GM18951 (cell line): ENCODE results near the gene ANKRD16.
"Not testable (repeated sequence)": the region's sequence is repeated elsewhere in the genome, so short reads cannot be mapped to it uniquely, and the experiment has no call there.

Source experiments
- POLR2A ChIP-seq: IDR thresholded peaks from 4 replicates; pipeline ENCODE4 v1.6.1; 2011; ENCODE audit warnings: mild to moderate bottlenecking; ENCODE audit not compliant: insufficient read length, insufficient read depth; ENCODE audit errors: extremely low read depth
- in situ Hi-C: fragments of 300-500 bp; cut with MboI; formaldehyde crosslinking; loops from one replicate; pipeline ENCODE4 v1.12.0; 2022; ENCODE audit warnings: low sequenced_read_pairs, mixed read lengths, inconsistent platforms; ENCODE audit not compliant: unreplicated experiment

The ANKRD16 gene

DNA sequence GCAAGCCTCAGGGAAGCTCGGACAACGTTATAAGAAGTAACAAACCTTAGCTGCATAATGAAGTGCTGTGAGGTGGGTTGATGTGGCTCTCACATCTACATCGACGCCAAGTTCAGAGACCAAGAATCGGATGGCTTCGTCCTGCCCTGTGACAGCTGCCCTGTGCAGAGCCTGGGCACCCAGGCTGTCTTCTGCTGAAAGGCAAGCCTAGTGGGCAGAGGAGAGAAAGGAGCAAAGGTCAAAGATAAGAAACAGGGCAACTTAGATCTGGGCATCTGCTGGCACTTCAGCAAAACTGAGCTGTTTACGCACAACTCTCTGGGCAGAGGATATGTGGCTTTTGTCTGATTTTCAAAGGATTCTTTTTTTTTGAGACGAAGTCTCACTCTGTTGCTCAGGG, 6.7 kb downstream of the ANKRD16 start:
- in situ Hi-C loops: loop anchor here (25.0 kb wide), 1 partner anchor 446 kb away; no protein-coding TSS in a partner anchor
- TF ChIP-seq POLR2A: no peak

DNA sequence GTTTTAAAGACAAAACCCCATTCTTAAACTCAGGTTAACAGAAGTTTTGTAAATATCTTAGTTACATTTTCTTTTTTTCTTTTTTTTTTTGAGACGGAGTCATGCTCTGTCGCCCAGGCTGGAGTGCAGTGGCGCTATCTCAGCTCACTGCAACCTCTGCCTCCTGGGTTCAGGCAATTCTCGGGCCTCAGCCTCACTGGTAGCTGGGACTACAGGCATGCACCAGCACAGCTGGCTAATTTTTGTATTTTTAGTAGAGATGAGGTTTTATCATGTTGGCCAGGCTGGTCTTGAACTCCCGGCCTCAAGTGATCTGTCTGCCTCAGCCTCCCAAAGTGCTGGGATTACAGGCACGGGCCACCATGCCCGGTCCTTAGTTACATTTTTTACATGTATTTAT, 12.7 kb downstream of the ANKRD16 start:
- in situ Hi-C loops: loop anchor here (25.0 kb wide), 1 partner anchor 440 kb away; no protein-coding TSS in a partner anchor

DNA sequence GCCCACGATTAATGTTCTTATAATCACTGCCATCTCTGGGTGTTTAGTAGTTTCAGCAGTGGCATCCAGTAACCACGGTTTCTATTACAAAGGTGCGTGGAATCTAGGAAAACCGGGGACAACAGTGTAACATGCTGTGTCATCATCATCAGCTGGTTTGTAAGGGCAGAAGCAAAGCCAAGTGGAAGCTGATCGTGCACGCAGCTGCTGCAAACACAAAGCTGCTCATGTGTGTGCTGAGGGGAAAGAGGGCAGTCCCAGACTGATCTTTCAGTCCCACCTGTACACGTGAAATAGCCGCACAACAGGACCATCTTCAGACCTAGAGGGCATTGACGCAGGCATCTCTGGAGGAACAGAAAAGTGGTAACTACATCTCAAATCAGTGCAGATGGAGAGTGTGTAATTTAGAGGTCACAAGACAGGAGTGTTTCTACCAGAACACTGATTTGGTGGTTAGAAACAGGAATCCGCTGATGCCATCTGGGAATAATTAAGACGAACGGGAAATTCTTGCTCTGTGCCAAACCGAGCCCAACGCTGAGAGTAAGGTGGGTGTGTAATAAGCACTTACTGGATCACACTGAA, 13.4 kb downstream of the ANKRD16 start:
- no peak for TF ChIP-seq POLR2A
- in situ Hi-C loops: loop anchor here (25.0 kb wide), 1 partner anchor 439 kb away; no protein-coding TSS in a partner anchor

DNA sequence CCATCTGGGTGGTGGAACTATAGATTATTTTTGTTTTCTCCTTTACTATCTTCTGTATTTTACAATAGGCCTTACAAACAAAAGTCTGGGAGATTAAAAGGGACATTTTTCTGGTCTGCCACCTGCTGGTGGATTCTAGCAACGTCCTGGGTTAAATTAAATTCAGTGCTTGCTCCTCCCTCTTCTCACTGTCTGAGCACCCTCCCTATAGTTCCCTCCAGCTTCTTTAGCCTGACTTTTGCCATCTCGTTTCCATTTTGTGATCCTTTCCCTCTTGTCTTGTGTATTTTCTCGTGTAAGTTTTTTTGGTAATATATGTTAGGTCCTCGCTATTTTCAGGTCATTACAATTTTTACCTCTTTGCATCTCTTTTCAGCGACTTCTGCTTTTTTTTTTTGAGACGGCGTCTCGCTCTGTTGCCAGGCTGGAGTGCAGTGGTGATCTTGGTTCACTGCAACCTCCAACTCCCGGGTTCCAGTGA, 16.1 kb downstream of the ANKRD16 start:
- TF ChIP-seq POLR2A: no peak
- in situ Hi-C loops: no loop called here

DNA sequence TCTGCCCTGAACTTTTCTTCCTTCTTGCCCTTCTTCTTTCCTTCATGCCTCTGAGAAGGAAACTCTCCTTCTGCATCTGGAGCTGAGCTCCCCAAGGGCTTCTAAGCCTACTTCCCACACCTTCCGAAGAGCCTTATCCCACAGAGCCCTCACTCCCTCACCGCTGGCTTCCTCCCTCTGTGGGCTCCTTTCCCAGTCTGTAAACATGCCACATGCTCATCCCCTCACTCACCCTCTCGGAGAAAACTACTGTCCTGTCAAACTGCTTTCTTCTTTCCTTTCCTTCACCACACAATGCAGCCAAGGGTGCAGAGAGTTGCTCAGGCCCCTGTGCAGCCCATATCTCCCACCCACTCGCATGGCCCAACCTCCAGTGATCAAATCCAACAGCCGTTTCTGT, 18.1 kb downstream of the ANKRD16 start:
- in situ Hi-C loops: no loop called here
- TF ChIP-seq POLR2A: no peak

DNA sequence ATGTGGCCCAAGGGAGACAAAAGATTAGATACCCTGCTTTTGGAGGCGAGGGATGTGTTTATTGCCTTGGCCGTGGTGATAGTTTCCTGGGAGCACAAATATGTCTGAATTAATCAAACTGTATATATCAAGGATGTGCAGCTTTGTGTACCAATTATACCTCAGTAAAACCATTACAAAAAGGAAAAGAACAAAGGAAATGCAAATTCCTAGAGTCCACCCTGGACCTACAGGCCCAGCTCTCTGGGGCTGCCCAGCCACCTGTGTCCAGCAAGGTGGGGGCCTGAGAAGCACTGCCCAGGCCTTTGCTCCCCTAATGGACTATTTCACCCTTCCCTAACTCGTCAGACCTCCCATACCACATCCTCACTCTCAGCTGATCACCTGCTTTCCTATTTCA, 20.5 kb downstream of the ANKRD16 start:
- TF ChIP-seq POLR2A: no peak
- in situ Hi-C loops: no loop called here

DNA sequence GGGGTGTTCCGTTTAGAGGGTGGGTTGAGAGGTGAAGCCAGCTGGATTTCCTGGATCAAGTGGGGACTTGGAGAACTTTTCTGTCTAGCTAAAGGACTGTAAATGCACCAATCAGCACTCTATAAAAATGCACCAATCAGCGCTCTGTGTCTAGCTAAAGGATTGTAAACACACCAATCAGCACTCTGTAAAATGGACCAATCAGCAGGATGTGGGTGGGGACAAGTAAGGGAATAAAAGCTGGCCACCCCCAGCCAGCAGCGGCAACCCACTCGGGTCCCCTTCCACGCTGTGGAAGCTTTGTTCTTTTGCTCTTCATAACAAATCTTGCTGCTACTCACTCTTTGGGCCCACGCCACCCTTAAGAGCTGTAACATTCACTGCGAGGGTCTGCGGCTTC, 21.3 kb downstream of the ANKRD16 start:
- in situ Hi-C loops: not testable (repeated sequence)

DNA sequence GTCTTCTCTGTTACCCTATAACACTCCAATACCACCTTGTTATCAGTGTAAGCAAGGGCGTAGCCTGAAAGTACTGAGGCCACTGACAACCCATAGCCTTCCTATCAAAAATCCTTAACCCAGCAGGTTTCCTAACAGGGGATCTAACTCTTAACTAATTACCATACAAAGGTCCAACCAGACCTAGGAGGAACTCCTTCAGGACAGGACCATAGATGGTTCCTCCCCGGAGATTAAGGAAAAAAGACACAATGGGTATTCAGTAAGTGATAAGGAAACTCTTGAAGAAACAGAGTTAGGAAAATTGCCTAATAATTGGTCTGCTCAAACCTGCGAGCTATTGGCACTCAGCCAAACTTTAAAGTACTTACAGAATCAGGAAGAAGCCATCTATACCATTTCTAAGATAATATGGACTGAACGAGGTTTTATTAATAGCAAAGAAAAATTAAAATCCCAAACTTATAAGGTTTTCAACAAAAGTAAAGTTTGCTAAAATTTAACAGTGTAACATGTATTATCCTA, 22.5 kb downstream of the ANKRD16 start:
- in situ Hi-C loops: not testable (repeated sequence)

DNA sequence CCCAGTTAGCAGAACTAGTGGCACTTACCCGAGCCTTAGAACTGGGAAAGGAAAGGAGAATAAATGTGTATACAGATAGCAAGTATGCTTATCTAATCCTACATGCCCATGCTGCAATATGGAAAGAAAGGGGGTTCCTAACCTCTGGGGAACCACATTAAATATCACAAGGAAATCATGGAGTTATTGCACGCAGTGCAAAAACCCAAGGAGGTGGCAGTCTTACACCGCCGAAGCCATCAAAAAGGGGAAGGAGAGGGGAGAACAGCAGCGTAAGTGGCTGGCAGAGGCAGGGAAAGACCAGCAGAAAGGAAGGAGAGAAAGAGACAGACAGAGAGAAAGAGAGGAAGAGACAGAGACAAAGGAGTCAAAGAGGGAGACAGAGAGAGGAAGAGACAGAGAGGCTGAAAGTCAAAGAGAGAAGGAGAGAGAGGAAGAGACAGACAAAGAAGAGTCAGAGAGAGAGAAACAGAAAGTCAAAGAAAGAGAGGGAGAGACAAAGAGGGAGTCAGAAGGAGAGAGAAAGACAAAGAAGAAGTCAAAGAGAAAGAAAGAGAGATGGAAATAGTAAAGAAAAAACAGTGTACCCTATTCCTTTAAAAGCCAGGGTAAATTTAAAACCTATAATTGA, 23.1 kb downstream of the ANKRD16 start:
- in situ Hi-C loops: not testable (repeated sequence)

DNA sequence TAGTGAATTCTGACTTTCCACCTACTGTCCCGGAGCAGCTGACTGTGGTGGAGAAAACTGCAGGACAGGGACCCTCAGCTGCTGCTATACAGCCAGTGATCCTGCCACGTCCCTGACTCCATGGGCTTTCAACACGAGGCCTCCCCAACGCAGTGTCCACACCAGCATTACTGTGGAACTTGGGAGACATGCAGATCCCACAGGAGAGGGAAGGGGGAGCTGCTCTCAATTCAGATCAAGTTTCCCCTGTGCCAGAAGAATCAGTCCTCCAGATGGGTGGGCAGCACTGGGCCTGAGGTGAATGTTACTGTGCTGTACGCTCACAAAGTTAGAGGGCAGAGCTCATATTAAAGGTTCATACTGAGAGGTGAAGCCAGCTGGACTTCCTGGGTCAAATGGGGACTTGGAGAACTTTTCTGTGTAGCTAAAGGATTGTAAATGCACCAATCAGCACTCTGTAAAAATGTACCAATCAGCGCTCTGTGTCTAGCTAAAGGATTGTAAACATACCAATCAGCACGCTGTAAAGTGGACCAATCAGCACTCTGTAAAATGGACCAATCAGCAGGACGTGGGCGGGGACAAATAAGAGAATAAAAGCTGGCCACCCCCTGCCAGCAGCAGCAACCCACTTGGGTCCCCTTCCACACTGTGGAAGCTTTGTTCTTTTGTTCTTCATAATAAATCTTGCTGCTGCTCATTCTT, 26.6 kb downstream of the ANKRD16 start:
- in situ Hi-C loops: not testable (repeated sequence)

DNA sequence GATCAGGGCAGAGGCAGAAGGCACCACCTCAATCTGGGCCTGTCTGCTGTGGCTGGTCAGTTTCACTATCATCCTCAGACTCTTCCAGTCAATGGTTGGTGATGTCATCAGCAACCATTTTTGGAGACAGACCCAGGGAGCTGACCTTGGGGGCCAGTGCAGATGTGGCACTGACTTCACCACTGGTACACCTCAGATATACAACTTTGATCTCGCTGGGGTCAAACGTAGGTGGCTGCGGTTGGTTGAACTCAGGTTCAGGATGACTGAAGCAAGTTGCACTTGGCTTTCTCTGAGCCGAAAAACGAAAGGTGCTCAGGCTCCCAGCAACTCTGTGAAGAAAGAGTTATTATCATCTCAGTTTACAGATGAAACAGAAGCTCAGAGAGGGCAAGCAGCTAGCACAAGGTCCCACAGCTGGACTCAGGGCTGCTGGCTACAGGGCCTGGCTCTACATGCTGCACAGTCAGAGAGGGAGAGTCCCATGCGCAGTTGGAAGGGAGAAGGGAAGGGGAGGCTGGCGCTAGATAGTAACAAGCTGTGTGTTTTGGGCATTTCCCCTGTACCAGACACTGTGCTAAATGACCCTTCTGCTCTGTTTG, 27.2 kb downstream of the ANKRD16 start:
- in situ Hi-C loops: no loop called here

DNA sequence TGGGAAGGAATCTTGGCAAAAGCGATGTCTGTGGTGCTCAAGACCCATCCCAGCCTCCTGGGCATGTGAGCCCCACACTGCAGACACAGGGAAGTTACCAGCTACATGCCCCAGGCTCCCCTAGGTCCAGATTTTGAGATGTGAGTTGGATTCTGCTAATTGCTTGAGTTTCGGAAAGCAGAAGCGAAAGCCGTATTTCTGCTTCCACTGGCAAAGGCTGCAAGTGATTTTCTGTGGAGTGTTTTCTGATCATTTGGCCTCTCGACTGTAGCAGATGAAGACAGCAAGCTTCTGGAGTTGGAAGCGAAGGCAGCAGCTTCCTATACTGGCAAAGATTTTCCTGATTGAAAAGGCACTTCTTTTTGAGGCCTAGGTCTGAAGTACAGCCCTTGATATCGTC, 29.6 kb downstream of the ANKRD16 start:
- in situ Hi-C loops: no loop called here
- no peak for TF ChIP-seq POLR2A

More for the DNA sequence above, 27.2 kb downstream of the ANKRD16 start:
- no peak for TF ChIP-seq POLR2A

DNA sequence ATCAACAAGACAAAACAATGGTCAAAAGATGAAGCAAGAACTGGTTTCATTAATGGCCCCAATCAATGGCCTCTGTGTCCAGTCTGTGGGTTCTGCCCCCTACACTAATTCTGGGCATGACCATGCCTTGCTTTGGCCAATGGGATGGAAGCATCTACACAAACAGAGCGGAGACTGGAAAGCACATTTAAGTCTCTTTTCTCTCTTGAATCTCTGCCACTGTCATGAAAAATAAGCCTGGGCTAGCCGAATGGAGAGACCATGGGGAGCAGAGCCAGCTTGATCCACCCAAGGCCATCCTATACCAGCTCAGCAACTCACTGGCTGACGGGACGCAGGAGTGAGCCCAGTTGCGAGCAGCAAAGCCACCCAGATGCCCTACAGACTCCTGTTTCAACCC, 30.9 kb downstream of the ANKRD16 start:
- in situ Hi-C loops: no loop called here
- no peak for TF ChIP-seq POLR2A

DNA sequence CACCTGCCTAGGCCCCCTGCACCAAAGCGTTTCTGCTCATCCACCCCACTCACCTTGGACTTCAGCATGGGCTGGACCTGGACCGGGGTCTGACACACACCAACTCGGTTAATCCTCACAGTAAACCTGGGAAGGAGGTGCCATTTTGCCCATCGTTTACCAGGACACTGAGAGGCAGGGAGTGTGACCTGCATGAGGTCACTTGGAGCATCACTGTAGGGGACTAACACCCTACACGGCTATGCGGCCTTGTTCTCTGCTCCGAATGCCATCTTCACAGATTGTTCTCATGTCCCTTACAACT, 33.0 kb downstream of the ANKRD16 start:
- in situ Hi-C loops: no loop called here
- no peak for TF ChIP-seq POLR2A
